ENCODE results near the gene CYP2W1.
"Not testable (repeated sequence)": the region's sequence is repeated elsewhere in the genome, so short reads cannot be mapped to it uniquely, and the experiment has no call there.

CYP2W1 gene, protein sequence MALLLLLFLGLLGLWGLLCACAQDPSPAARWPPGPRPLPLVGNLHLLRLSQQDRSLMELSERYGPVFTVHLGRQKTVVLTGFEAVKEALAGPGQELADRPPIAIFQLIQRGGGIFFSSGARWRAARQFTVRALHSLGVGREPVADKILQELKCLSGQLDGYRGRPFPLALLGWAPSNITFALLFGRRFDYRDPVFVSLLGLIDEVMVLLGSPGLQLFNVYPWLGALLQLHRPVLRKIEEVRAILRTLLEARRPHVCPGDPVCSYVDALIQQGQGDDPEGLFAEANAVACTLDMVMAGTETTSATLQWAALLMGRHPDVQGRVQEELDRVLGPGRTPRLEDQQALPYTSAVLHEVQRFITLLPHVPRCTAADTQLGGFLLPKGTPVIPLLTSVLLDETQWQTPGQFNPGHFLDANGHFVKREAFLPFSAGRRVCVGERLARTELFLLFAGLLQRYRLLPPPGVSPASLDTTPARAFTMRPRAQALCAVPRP

DNA sequence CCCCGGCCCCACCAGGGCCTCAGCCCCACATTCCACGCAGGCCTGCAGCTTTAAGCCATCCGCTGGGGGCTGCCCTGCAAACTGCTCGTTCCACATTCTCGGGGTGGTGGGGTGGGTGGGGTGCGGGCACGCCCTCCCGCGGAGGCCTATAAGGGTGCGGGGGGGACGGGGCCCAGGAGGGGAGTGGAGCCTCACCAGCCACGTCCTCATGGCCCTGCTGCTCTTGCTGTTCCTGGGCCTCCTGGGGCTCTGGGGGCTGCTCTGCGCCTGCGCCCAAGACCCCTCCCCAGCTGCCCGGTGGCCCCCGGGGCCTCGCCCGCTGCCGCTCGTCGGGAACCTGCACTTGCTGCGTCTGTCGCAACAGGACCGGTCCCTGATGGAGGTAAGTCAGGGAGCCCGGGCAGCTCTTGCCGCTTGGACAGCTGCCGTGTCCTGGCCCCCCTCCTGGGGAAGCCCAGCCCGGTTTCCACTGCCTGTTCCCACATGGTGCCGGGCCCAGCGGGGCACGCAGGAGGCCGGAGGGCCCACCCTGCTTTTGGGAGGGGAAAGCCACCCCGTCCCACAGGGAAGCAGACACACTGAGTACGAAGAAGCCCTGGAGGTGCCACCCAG lies at the start of gene CYP2W1:
Gene CYP2W1, plus strand, starts transcription at position 178 of the 612 bp plus-strand sequence. Its CDS starts 31 bp downstream, at position 209.
- DNase-seq, result peak; percentile 48

DNA sequence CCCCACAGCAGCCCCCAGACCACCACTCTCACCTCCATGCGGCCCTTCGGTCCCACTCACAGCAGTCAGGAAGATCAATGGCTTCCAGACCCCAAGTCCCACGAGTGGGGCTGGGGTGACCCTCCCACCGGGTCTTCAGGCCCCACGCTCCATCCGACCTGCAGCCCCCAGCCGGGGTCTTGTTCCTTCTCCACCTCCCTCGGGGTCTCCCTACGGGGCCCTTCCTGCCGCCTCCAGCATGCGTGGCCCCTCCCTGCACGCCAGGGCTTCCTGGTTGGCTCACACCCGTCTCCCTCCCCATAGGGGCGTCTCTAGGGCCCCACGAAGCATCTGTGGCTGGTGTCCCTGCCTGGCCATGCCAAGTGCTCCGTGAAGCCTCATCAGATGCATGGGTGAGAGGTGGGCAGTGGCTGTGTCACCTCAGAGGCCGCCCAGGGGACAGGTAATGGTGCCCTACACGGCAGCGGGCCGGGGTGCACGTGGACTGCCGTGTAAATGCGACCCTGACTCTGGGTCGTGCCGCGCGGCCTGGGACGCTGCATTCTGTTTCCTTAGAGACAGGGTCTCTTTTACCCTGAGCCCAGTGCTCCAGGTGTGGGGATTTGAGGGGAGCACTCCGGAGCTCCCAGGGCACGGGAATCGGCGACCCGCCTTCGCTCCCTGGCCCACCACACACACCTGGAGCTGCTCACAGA lies 48.4 kb upstream of the CYP2W1 start:
- no peak for DNase-seq

DNA sequence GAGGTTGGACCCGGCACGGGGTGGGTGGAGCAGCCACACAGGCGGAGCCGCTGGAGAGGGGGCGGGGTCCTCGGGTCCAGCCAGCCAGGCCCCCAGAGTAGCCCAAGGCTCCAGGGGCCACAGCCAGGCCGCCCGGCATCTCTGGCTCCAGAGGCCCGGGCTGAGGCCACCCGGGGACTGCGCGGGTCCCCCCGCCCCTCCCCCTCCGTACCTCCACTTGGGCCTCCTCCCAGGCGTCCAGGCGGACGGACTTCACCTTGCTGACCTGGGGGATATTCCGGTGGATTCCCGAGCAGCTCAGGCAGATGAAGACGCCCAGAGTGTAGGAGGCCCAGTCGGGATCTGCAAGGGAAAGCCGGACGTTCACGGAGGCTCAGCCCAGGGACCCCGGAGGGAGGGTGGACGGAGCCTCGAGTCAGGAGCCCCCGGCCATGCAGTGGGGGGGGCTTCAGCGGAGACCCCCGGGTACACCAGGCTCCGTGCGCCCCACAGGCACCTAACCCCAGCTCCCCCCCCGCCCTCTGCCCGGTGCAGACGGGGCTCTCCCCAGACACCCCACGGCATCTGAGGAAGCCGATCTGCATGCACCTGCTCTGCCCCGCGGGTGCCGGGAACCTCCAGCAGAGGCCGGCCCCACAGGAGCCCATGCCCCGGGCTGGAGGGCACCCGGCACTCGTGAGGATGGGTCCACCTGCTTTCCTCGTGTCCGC lies 47.7 kb upstream of the CYP2W1 start:
- no peak for DNase-seq

DNA sequence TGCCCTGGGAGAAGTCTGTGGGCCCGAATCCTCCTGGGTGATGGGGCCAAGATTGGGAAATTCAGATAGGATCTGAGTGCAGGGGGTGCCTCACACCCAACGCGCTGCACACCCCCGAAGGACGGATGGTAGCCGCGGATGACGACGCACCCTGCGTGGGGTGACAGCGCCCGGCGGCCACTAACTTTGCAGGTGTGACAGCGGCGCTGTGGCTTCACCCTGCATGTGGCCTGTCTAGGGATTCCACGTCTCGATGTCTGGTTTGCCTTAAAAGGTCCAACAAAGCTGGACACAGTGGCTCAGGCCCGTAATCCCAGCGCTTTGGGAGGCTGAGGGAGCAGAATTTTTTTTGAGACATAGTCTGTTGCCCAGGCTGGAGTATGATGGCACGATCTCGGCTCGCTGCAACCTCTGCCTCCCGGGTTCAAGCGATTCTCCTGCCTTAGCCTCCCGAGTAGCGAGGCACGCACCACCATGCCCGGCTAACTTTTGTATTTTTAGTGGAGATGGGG lies 47.1 kb upstream of the CYP2W1 start:
- DNase-seq, result no peak

DNA sequence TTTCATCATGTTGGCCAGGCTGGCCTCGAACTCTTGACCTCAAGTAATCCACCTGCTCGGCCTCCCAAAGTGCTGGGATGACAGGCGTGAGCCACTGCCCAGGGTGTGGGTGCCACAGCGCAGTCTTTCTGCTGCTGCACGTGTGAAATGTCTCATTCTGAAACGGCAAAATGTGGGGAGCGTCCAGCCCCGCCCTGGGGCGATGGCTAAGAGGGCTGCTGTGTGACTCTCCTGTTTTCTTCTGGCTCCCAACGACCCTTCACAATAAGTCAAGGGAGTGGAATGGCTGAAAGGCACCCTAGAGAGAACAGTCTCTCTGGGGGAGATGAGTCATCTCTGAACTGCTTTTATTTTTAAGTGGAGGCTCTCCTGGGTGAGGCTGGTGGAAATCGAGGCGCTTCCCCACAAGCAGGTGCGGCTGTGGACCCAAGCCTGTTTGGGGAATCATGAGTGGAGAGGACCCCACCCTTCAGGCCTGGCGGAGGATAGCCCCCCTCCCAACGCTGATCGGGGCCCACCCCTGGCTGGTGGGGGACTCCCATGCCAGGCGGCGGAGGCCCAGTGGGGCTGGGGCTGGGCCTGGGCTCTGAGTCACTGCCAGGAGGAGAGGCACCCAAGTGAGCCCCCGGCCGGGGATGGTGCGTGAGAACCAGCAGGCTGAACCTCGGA lies 46.5 kb upstream of the CYP2W1 start:
- DNase-seq, result no peak

DNA sequence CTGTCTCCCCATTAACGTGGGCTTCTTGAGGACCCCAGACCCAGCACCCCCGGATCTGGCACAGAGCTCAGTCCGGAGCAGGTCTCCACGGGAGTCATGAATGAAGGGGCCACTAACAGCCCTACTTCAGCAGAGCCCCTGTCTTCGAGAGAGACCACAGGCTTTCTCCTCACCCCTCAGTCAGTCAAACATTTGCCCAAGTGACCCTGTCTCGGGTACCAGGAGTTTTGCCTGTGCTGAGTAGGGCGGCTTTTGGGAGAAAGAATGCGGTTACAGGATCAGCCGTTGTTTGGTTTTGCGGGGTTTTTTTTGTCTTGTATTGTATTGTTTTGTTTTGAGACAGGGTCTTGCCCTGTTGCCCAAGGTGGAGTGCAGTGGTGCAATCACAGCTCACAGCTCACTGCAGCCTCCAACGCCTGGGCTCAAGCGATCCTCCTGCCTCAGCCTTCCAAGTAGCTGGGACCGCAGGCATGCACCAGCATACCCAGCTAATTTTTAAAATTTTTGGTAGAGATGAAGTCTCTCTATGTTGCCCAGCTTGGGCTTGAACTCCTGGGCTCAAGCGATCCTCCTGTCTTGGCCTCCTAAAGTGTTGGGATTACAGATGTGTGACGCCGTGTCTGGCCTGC lies 45.0 kb upstream of the CYP2W1 start:
- DNase-seq, result no peak

DNA sequence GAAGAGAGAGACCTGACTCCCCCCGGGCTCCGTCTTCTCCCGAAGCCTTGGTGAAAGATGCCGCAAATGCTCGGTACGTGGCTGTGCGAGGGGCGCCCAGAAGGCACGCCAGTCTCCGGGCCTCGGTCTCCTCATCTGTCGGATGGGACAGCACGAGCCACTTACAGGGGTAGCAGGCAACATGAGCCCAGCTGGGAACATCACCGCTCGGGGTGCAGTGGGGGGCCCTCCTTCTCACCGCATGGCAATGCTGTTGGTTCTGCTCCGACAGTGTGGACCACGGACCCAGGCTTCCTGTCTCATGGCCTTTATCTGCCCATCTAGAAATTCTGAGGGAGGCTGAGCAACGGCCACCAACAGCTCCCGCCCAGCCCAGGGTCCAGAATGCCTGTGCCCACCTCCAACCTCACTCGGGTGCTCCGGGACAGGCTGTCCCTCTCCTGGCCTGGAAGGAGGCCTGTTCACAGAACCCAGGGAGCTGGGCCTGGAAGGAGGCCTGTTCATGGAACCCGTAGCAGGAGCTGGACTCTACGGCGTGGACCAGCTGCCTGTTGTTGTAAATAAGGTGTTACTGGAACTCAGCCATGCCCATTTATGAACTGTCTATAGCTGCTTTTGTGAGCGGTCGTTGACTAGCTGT lies 44.3 kb upstream of the CYP2W1 start:
- no peak for DNase-seq

DNA sequence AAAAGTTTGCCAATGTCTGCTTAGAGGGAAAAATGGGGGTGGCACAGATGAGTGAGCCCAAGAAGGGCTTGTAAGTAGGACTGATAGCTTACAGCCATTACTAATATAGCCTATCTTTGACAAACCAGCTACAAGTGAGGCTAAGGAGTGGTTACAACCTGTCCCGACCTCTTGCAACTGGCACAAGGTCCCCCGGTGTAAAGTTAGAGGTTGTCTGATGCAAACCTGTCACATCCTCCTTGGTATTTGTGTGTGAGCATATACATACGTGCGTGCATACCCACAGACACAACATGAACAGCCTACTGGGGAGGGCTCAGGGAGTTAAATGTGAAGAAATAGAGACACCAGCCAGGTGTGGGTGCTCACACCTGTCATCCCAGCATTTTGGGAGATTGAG lies 43.1 kb upstream of the CYP2W1 start:
- DNase-seq, result no peak

DNA sequence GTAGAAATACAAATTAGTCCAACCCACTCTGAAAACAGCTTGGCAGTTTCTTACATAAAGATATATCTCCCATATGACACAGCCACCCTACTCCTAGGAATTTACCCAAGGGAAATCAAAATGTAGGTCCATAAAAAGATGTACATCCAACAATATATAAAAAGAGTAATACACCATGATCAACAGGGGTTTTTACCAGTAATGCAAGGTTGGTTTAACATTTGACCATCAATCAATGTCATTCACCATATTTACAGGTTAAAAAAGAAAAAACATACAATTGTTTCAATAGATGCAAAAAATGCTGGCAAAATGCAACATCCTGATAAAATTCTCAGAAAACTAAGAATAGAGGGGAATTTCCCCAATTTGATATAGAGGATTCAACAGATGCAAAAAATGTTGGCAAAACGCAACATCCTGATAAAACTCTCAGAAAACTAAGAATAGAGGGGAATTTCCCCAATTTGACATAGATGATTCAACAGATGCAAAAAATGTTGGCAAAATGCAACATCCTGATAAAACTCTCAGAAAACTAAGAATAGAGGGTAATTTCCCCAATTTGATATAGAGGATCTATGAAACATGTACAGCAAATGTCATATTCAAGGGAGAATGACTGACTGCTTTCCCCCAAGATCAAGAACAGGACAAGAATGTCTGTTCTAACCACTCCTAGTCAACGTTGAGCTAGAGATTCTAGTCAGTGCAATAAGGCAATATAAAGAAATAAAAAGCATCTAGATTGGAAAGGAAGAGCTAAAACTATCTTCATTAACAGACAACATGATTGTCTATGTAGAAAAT lies 42.2 kb upstream of the CYP2W1 start:
- DNase-seq, result no peak

DNA sequence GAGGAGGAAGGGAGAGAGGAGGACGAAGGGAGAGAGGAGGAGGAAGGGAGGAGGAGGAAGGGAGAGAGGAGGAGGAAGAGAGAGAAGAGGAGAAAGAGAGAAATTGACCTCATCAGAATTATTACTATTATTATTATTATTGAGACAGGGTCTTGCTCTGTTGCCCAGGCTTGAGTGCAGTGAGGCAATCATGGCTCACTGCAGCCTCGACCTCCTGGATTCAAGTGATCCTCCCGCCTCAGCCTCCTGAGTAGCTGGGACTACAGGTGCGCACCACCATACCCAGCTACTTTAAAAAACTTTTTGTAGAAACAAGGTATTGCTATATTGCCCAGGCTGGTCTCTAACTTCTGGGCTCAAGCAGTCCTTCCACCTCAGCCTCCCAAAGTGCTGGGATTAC lies 39.2 kb upstream of the CYP2W1 start:
- DNase-seq, result not testable (repeated sequence)

DNA sequence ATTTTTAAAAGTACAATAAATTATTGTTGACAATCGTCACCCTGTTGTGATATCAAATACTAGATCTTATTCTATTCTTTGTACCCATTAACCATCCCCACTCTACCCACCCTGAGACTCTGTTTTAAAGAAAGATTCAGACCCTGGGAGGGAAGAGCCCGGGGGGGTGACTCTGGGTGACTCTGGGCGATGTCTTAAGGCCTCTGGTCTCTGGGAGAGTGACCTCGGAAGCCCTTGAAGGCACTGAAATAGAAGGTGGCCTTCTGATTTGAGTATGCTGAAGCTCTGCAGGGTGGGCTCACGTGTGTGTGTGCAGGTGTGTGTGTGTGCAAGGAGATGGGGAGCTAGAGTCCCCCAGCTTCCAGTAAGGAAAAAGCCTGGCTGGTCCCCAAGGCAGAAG lies 38.2 kb upstream of the CYP2W1 start:
- DNase-seq, result no peak

DNA sequence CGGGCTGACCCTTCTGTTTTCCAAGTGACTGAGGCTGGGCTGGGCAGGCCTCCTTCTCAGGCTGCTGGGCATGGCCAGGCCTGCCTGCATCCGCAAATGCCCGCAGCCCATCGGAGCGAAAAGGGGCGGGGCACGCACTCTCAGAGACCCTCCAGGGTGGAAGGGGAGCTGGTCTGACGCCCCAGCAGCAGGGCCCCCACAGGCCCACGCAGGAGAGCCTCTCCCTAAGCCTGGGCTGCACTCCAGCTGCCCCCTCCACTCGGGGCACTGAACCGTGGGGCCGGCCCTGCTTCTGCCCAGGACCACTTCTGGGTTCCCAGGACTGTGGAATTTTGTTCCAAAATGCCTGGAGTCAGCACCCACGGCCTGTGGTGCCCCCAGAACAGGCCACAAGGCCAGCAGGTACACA lies 37.8 kb upstream of the CYP2W1 start:
- no peak for DNase-seq

DNA sequence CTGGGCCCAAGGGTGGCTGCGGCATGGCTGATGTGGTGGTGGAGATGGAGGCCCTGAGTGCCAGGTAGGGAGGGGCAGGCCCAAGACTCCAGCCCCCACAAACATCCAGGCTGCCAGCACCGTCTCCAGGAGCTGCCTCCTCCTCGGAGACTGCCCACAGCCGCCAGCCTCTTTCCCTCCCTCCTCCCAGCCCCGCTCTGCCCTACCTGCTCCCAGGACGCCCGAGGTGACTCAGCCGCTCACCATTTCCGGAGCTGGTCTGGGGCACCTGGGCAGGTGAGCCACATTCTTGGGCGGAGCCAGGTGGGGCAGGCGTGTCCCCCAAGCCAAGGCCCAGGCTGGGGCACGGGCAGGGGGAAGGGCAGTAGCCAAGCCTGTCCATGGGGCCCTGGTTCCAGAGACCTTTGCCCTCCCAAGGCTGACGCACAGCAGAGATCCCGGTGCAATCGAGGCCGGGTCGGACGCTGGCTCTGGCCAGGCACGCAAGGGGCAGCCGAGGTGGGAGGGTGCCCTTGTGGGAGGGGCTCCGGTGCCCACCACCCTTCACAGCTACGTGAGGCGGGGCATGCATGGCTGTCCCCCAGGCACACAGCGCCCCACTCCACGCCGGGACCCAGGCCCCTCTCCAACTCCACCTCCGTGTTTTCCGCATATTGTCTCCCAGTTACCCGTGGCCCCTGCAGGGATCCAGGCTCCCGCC lies 37.3 kb upstream of the CYP2W1 start:
- no peak for DNase-seq

DNA sequence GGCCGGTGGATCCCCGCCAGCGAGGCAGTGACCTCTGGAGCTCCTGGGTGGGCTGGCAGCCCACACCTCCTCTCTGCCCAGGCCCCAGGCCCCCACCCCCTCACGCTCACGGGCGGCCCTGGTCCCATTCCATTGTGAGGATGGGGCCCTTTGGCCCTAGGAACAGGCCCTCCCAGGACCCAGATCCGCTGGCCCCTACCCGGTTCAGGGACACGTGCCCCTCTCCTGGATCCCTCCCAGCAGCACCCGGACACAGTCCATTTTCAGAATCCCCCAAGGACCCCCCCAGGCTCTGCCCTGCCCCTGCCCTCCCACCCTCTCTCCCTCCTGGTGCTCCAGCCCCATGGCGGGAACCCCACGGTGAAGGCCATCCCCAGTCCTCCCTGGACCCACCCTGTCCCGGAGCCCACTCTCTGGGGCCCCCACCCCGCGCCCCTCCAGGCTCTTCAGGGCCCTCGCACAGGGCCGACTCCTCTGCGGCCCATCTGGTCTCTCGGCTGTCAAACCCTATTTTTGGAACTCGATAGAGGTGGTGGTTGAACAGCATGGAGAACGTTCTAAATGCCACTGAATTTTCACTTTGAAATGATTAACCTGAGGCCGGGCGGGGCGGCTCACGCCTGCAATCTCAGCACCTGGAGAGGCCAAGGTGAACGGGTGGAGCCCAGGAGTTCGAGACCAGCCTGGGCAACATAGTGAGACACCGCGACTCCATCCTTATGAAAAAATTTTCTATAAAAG lies 36.6 kb upstream of the CYP2W1 start:
- no peak for DNase-seq

DNA sequence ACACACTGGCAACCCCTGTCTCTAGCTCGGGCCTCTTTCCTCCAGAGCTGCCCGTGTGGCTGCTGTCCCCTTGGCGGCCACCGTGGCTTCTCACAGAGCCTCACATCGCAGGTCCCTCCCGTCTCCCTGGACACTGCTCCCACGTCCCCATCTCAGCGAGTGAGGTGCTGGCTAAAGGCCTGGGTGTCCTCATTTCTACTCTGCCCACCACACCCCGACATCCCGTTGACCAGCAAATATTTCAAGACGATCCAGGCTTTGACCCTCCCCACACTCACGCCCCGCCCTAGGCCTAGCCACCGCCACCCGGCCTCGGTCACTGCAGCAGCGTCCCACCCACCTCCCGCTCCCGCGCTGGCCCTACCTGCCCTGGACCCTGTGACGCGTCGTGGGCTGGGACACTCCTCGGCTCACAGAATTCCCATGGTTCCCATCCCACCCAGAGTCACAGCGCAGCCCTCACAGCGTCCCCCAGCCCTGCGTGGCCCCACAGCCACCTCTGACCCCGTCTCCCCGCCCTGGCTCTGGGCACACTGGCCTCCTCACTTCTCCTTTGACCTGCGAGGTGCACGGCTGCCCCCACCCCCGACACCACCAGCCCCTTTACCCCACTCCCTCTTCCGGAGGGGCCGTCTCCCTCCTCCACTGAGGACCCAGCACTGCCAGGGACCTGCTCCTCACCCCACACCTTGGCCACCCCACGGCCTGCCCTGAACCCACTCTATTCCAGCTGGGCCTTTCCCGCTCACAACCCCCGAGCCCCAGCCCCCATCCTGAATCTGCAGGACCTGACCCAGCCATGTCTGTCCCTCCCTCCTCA lies 35.4 kb upstream of the CYP2W1 start:
- no peak for DNase-seq

DNA sequence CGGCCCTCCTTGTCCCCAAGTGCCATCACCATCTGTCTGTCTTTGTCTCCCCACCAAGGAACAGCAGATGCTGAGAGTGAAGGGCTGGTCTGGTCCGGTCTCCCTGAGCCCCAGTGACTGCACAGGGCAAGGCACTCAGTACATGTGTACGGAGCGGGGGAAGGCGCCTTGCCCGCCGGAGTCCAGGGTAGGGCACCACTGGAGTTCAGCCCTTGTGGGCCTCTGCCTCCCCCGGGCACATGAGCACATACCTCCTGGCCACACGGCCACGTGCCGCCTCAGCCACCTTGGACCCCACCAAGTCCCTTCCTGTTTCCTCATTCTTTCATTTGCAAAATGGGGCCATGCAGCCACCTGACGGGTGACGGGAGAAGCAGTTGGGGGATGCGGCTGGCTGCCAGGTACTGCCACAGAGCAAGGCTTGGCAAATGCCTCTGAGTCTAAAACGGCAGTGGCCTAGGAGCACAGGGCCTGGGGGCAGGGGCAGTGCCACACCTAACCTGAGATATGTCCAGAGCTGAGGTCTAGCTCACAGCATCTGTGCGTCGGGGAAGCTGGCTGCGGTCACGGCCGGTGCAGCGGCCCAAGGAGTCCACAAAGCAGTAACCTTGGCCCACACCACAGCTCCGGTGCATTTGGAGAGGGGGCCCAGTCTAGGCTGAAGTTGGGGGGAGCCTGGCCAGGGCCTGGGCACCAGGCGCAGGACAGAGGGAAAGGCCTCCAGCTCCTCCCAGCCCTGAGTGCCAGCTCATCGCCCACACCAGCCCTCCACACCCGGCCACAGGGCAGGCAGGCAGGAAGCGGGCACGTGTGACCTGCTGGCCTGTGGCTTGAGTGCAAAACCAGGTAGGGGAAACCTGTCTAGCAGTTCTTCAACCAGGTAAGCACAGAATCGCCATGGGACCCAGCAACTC lies 33.7 kb upstream of the CYP2W1 start:
- DNase-seq, result no peak
